Astrocyte of the cerebellum (primary cell): ENCODE results near the gene NHSL1.

Experiments
- DNase-seq: peaks from one replicate; pipeline ENCODE4 v3.0.0-alpha.2; 2011; ENCODE audit warnings: low read depth
- H3K4me3 ChIP-seq: 2 replicates; pipeline ENCODE4 v1.5.1; 2011; ENCODE audit warnings: mild to moderate bottlenecking, low read depth, low read length, moderate library complexity
- CTCF ChIP-seq: IDR thresholded peaks from 2 replicates; pipeline ENCODE4 v1.5.1; 2012; ENCODE audit warnings: low read length, low read depth, moderate library complexity, mild to moderate bottlenecking; ENCODE audit errors: missing control alignments
- in situ Hi-C: cut with HindIII; loops from 2 replicates; pipeline ENCODE4 v1.10.0; 2017; ENCODE audit warnings: low sequenced_read_pairs

NHSL1 gene

GRCh38 chr6:138456401-138456790, 42.9 kb downstream of the NHSL1 start:
- in situ Hi-C loops, result no loop called here
- no peak overlapping the region for H3K4me3 ChIP-seq
- no peak for TF ChIP-seq CTCF
- no peak for DNase-seq

GRCh38 chr6:138455746-138456400, 43.4 kb downstream of the NHSL1 start:
- no peak overlapping the region for H3K4me3 ChIP-seq
- in situ Hi-C loops, result no loop called here
- peak; percentile 27 for DNase-seq
- TF ChIP-seq CTCF, result no peak

- no peak for TF ChIP-seq CTCF
- DNase-seq, result no peak
- in situ Hi-C loops, result no loop called here
- no peak overlapping the region for H3K4me3 ChIP-seq
Measured at GRCh38 chr6:138454981-138455706, 44.1 kb downstream of the NHSL1 start.

- in situ Hi-C loops, result no loop called here
- DNase-seq, result no peak
- TF ChIP-seq CTCF, result no peak
- no peak overlapping the region for H3K4me3 ChIP-seq
Measured at GRCh38 chr6:138451043-138451442, 48.3 kb downstream of the NHSL1 start.

GRCh38 chr6:138450445-138450844, 48.8 kb downstream of the NHSL1 start:
- H3K4me3 ChIP-seq, result no peak overlapping the region
- in situ Hi-C loops, result no loop called here
- no peak for TF ChIP-seq CTCF
- DNase-seq, result no peak

GRCh38 chr6:138446821-138447220, 52.5 kb downstream of the NHSL1 start:
- no peak for TF ChIP-seq CTCF
- no peak overlapping the region for H3K4me3 ChIP-seq
- no peak for DNase-seq
- in situ Hi-C loops, result no loop called here
